ENCODE results near the gene CKAP2L. TPM values are rescaled to one million over a fixed set of nuclear protein-coding genes. Genes with fewer than 3 reads are reported as not detected.

Gene CKAP2L
- total RNA-seq, 1 donor from 2014 or later: 11.5 TPM

GRCh38 chr2:112776113-112776512 is 11.7 kb upstream of the CKAP2L start:
- no peaks in the 10 kb centered on the region for H3K9me3 Mint-ChIP-seq (ENCODE audit: low read depth)
- no peak overlapping the region for H3K27ac Mint-ChIP-seq

DNA sequence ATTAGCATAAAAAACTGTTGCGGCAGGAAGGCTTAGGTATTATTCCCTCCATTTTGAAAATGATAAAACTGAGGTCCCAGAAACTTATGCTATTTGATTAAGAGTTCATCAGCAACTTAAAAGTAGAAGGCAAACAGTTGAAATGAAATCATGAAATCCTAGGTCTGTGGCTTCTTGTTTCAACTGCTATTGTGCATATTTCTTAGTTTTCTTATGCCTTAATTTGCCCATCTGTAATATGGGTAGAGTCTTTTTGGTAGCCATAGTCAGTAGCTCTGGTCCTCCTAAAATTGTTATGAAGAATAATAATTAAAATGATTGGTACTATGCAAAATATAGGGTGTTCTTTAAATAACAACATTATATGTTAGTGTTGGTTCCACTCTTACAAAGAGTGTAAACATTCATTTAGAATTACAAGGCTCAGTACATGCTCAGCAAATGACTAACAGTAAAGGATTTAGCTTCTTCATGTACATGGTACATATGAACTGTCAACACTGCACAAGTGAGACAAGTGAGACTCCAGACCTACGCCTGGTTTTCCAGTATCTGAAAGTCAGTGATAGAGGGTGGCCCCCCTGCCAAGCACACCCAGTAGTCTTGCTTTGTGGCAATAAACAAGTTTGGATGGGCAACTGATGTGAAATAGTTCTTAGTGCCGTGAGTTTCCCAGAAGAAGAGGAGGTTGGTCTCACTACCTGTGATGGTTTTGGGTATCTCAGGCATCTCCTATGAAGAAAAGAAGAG is 10.3 kb upstream of the CKAP2L start:
- DNase-seq (ENCODE audit: low spot score, unreplicated experiment): no peak
- peaks cover 5% of the 10 kb centered on the region for H3K27me3 Mint-ChIP-seq
- no peaks in the 10 kb centered on the region for H3K36me3 Mint-ChIP-seq (ENCODE audit: insufficient read depth)
- H3K9me3 Mint-ChIP-seq (ENCODE audit: low read depth): no peaks in the 10 kb centered on the region
- H3K27ac Mint-ChIP-seq: no peak overlapping the region
- peaks cover 7% of the 10 kb centered on the region for H3K4me1 Mint-ChIP-seq (ENCODE audit: low read depth)
- no peak overlapping the region for H3K4me3 Mint-ChIP-seq (ENCODE audit: low read depth)
- TF ChIP-seq CTCF (IDR thresholded peaks at IDR 0.05; ENCODE audit: unreplicated experiment): no peak

More at GRCh38 chr2:112776113-112776512, 11.7 kb upstream of the CKAP2L start:
- Mint-ChIP-seq H3K36me3 (ENCODE audit: insufficient read depth) (no peaks in the 10 kb centered on the region), H3K27me3 (peaks cover 5% of the 10 kb centered on the region), H3K4me3 (ENCODE audit: low read depth) (no peak overlapping the region), H3K4me1 (ENCODE audit: low read depth) (peaks cover 7% of the 10 kb centered on the region)
- no peak for TF ChIP-seq CTCF (IDR thresholded peaks at IDR 0.05; ENCODE audit: unreplicated experiment)
- DNase-seq (ENCODE audit: low spot score, unreplicated experiment): no peak

- no peaks in the 10 kb centered on the region for H3K9me3 Mint-ChIP-seq (ENCODE audit: low read depth)
- H3K27ac Mint-ChIP-seq: no peak overlapping the region
- DNase-seq (ENCODE audit: low spot score, unreplicated experiment): no peak
- H3K4me1 Mint-ChIP-seq (ENCODE audit: low read depth): peaks cover 7% of the 10 kb centered on the region
- H3K36me3 Mint-ChIP-seq (ENCODE audit: insufficient read depth): no peaks in the 10 kb centered on the region
- H3K27me3 Mint-ChIP-seq: peaks cover 5% of the 10 kb centered on the region
- TF ChIP-seq CTCF (IDR thresholded peaks at IDR 0.05; ENCODE audit: unreplicated experiment): no peak
- H3K4me3 Mint-ChIP-seq (ENCODE audit: low read depth): no peak overlapping the region
Observed at GRCh38 chr2:112773556-112773955, 9.1 kb upstream of the CKAP2L start.

DNA sequence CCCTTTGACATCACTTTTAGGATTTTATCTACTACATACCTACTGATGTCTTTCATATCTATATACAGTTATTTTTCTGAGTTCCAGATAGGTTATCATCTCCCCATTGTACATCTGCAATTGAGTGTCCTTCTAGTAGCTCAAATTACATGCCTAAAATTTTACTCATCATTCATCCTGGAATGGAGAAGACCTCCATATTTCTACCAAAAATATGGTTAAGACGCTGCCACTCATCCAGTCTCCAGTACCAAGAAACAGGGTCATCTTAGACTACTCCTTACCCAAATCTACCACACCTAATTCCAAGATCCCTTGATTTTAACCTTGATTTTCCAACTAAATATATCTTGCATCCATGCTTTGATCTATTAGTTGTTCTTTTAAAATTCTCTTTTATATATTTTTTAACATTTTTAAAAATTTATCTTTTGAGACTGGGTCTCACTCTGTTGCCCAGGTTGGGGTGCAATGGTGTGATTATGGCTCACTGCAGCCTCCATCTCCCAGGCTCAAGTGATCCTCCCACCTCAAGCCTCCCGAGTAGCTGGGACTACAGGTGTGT is 8.6 kb upstream of the CKAP2L start:
- H3K27me3 Mint-ChIP-seq: peaks cover 5% of the 10 kb centered on the region
- H3K27ac Mint-ChIP-seq: no peak overlapping the region
- H3K4me1 Mint-ChIP-seq (ENCODE audit: low read depth): peaks cover 7% of the 10 kb centered on the region
- no peak for TF ChIP-seq CTCF (IDR thresholded peaks at IDR 0.05; ENCODE audit: unreplicated experiment)
- DNase-seq (ENCODE audit: low spot score, unreplicated experiment): no peak
- no peaks in the 10 kb centered on the region for H3K36me3 Mint-ChIP-seq (ENCODE audit: insufficient read depth)
- no peak overlapping the region for H3K4me3 Mint-ChIP-seq (ENCODE audit: low read depth)
- H3K9me3 Mint-ChIP-seq (ENCODE audit: low read depth): no peaks in the 10 kb centered on the region

DNA sequence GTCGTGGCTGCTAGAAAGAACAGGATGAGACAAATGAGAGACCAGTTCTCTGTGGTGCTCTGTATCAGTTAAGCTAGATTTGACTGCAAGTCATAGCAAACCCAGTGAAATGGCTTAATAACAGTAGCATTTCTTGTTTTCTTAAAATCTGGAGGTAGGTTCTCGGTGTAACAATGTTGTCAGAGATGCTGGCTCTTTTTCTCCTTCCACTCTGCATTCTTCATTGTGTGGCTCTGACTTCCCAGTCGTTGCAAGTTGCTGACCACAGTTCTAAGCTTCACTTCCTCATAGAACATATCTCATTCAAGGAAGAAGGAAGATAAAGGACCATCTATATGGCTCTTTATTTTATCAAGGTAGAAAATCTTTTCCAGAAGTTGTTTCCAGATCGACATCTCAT is 7.9 kb upstream of the CKAP2L start:
- no peak overlapping the region for H3K27ac Mint-ChIP-seq
- peaks cover 3% of the 10 kb centered on the region for H3K9me3 Mint-ChIP-seq (ENCODE audit: low read depth)
- H3K27me3 Mint-ChIP-seq: peaks cover 5% of the 10 kb centered on the region
- TF ChIP-seq CTCF (IDR thresholded peaks at IDR 0.05; ENCODE audit: unreplicated experiment): no peak
- H3K36me3 Mint-ChIP-seq (ENCODE audit: insufficient read depth): no peaks in the 10 kb centered on the region
- DNase-seq (ENCODE audit: low spot score, unreplicated experiment): no peak
- H3K4me1 Mint-ChIP-seq (ENCODE audit: low read depth): peaks cover 4% of the 10 kb centered on the region
- H3K4me3 Mint-ChIP-seq (ENCODE audit: low read depth): no peak overlapping the region

Data from progenitor cell of endocrine pancreas (in vitro differentiated cells).